PC-9 (cell line): ENCODE results near the gene TMEM132D. TPM values are rescaled to one million over a fixed set of nuclear protein-coding genes. Genes with fewer than 3 reads are reported as not detected.

Source experiments
- BruUV-seq: library from RNA; stranded (reverse); fragments of 400-500 nt; replicated peaks from 2 replicates; lab custom pipeline; 2021; lab: Mats Ljungman, UMichigan
- CTCF ChIA-PET: fragments of 300-600 bp; sonication (Branson Sonifier 250); formaldehyde crosslinking; loops from one replicate; lab custom pipeline; 2022; ENCODE audit warnings: antibody characterized with exemption; lab: Charles Lee
- POLR2A ChIA-PET: fragments of 300-600 bp; sonication (Branson Sonifier 250); formaldehyde crosslinking; loops from one replicate; lab custom pipeline; 2022; ENCODE audit warnings: antibody characterized with exemption; ENCODE audit not compliant: unreplicated experiment; lab: Charles Lee
- DNase-seq, 2 experiments: peaks; one replicate each; pipeline versions ENCODE4 v3.0.0 to v3.0.0-alpha.2; 2015 to 2022; ENCODE audit warnings: mixed read lengths in 1 of 2
- H2AFZ ChIP-seq: fragments of 200-600 bp; sonication (generic); 2 replicates; pipeline ENCODE4 v1.8.1; 2017; ENCODE audit warnings: antibody characterized with exemption
- H3F3A ChIP-seq: fragments of 200-600 bp; sonication (generic); 2 replicates; pipeline ENCODE4 v1.8.1; 2017; ENCODE audit warnings: antibody characterized with exemption, mild to moderate bottlenecking, low read depth; ENCODE audit not compliant: insufficient read depth
- H3K27ac ChIP-seq: fragments of 200-600 bp; sonication (generic); 2 replicates; pipeline ENCODE4 v1.6.1; 2016; ENCODE audit warnings: mixed run types
- H3K27me3 ChIP-seq: fragments of 200-600 bp; sonication (generic); 2 replicates; pipeline ENCODE4 v1.6.1; 2016; ENCODE audit warnings: low read depth, mixed run types; ENCODE audit not compliant: insufficient read depth
- H3K36me3 ChIP-seq: fragments of 200-600 bp; sonication (generic); 2 replicates; pipeline ENCODE4 v1.6.1; 2016; ENCODE audit warnings: low read depth, mixed run types
- H3K4me1 ChIP-seq: fragments of 200-600 bp; sonication (generic); replicated peaks from 2 replicates; pipeline ENCODE4 v1.6.1; 2016; ENCODE audit warnings: mixed run types; ENCODE audit not compliant: insufficient read depth
- H3K4me2 ChIP-seq: fragments of 200-600 bp; sonication (generic); 2 replicates; pipeline ENCODE4 v1.6.1; 2017; ENCODE audit warnings: mixed run types
- H3K4me3 ChIP-seq: fragments of 200-600 bp; sonication (generic); 2 replicates; pipeline ENCODE4 v1.6.1; 2016; ENCODE audit warnings: mixed run types
- H3K79me2 ChIP-seq: fragments of 200-600 bp; sonication (generic); 2 replicates; pipeline ENCODE4 v1.6.1; 2017; ENCODE audit warnings: low read depth, mixed run types
- H3K9me2 ChIP-seq: fragments of 200-600 bp; sonication (generic); 2 replicates; pipeline ENCODE4 v1.8.1; 2017; ENCODE audit warnings: mild to moderate bottlenecking; ENCODE audit not compliant: insufficient read depth
- H3K9me3 ChIP-seq: fragments of 200-600 bp; sonication (generic); 2 replicates; pipeline ENCODE4 v1.8.1; 2016; ENCODE audit warnings: low read depth; ENCODE audit not compliant: insufficient read depth
- H4K20me1 ChIP-seq: fragments of 200-600 bp; sonication (generic); 2 replicates; pipeline ENCODE4 v1.8.1; 2017; ENCODE audit not compliant: insufficient read depth
- CTCF ChIP-seq: fragments of 200-600 bp; sonication (generic); conservative IDR thresholded peaks from 2 replicates; pipeline ENCODE4 v1.6.1; 2017; ENCODE audit warnings: mixed run types, antibody characterized with exemption, mild to moderate bottlenecking, moderate library complexity
- EZH2 ChIP-seq: fragments of 200-600 bp; sonication (generic); IDR thresholded peaks from 2 replicates; pipeline ENCODE4 v1.8.0; 2017; ENCODE audit warnings: antibody characterized with exemption, low read depth
- intact Hi-C: fragments of 100-400 bp; cut with micrococcal nuclease; formaldehyde crosslinking; loops from one replicate; pipeline ENCODE4 v1.10.0; 2022; ENCODE audit not compliant: unreplicated experiment
- total RNA-seq: library from RNA; stranded (reverse); gene quantifications from 2 replicates; pipeline ENCODE4 v1.2.3, GENCODE V29; 2021

The TMEM132D gene
- total RNA-seq, 1 experiment from 2014 or later, result not detected

- Histone ChIP-seq H3K36me3 (no peaks in the 10 kb centered on the region), H2AFZ (no peak overlapping the region), H3K9me2 (no peaks in the 10 kb centered on the region), H3F3A (no peaks in the 10 kb centered on the region), H3K27ac (no peak overlapping the region), H3K9me3 (no peaks in the 10 kb centered on the region), H3K4me2 (no peak overlapping the region), H4K20me1 (no peaks in the 10 kb centered on the region), H3K79me2 (no peaks in the 10 kb centered on the region), H3K4me3 (no peak overlapping the region), H3K27me3 (no peaks in the 10 kb centered on the region), H3K4me1 (no peaks in the 10 kb centered on the region)
- no peak for TF ChIP-seq EZH2
- no peak for TF ChIP-seq CTCF
- intact Hi-C loops, result no loop called here
- BruUV-seq, result no TSS peak
- DNase-seq, result no peak
- POLR2A ChIA-PET, result no interaction called here
- CTCF ChIA-PET, result no interaction called here
Measured at GRCh38 chr12:129592449-129592848, 311.4 kb downstream of the TMEM132D start.

GRCh38 chr12:129589503-129589902 is 314.3 kb downstream of the TMEM132D start:
- intact Hi-C loops, result no loop called here
- no peak for TF ChIP-seq CTCF
- no peak for TF ChIP-seq EZH2
- Histone ChIP-seq H3K27ac (no peak overlapping the region), H3K4me3 (no peak overlapping the region), H4K20me1 (no peaks in the 10 kb centered on the region), H3K36me3 (no peaks in the 10 kb centered on the region), H3K9me3 (no peaks in the 10 kb centered on the region), H2AFZ (no peak overlapping the region), H3K9me2 (no peaks in the 10 kb centered on the region), H3K4me1 (no peaks in the 10 kb centered on the region), H3K27me3 (no peaks in the 10 kb centered on the region), H3K79me2 (no peaks in the 10 kb centered on the region), H3K4me2 (no peak overlapping the region), H3F3A (no peaks in the 10 kb centered on the region)
- ChIA-PET POLR2A (no interaction called here), CTCF (no interaction called here)
- no peak for DNase-seq
- BruUV-seq, result no TSS peak

GRCh38 chr12:129588142-129588541 is 315.7 kb downstream of the TMEM132D start:
- no TSS peak for BruUV-seq
- intact Hi-C loops, result no loop called here
- H2AFZ ChIP-seq, result no peak overlapping the region
- H3K9me3 ChIP-seq, result no peaks in the 10 kb centered on the region
- no peaks in the 10 kb centered on the region for H3F3A ChIP-seq
- no peaks in the 10 kb centered on the region for H3K4me1 ChIP-seq
- no peaks in the 10 kb centered on the region for H4K20me1 ChIP-seq
- H3K27ac ChIP-seq, result no peak overlapping the region
- H3K4me2 ChIP-seq, result no peak overlapping the region
- CTCF ChIA-PET, result no interaction called here
- H3K4me3 ChIP-seq, result no peak overlapping the region
- TF ChIP-seq EZH2, result no peak
- TF ChIP-seq CTCF, result no peak
- POLR2A ChIA-PET, result no interaction called here
- 0 out of 2 replicates have a peak, but pooled peaks cover 5% of the 10 kb centered on the region for H3K27me3 ChIP-seq
- H3K9me2 ChIP-seq, result no peaks in the 10 kb centered on the region
- DNase-seq, result no peak
- H3K79me2 ChIP-seq, result no peaks in the 10 kb centered on the region
- no peaks in the 10 kb centered on the region for H3K36me3 ChIP-seq
